Suprapubic skin (tissue), 4 donors: ENCODE measurements around the gene PITPNM3.

Experiments
- EP300 ChIP-seq: sonication (generic); formaldehyde crosslinking; IDR thresholded peaks from one replicate; pipeline ENCODE4 v1.6.1; 2017; ENCODE audit warnings: antibody characterized with exemption
- POLR2AphosphoS5 ChIP-seq, 3 donors: sonication (generic); formaldehyde crosslinking; IDR thresholded peaks; one replicate each; pipeline ENCODE4 v1.6.1; 2017; ENCODE audit warnings: antibody characterized with exemption in 3 of 3
- TF ChIP-seq, protein P1 (sequence below), 2 donors: fragments of 200-600 bp in 1 of 2; fragments of 450-650 bp in 1 of 2; sonication (generic) in 1 of 2; IDR thresholded peaks; one replicate each; pipeline ENCODE4 v1.5.1; 2016 to 2019; ENCODE audit warnings: antibody characterized with exemption in 2 of 2, mild to moderate bottlenecking in 1 of 2, moderate library complexity in 1 of 2

DNA sequence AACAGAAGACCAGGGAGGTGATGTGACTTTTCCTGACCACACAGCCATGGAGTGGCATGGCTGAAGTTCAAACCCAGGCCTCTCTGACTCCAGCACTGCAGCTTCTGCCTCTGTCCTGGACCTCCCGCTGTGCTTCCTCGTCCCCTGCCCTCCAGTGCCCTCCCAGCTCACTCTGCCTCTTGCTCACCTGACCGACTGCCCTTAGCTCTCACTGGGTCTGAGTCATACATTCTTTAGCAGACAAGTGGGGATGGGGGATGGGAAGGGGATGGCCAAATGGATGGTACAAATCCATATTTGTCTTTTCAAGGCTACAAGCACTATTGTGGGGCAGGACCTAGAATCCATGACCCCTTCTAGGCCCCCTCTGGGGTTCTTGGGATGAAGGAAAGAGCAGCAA lies 33.0 kb downstream of the PITPNM3 start:
- TF ChIP-seq, protein P1, sequence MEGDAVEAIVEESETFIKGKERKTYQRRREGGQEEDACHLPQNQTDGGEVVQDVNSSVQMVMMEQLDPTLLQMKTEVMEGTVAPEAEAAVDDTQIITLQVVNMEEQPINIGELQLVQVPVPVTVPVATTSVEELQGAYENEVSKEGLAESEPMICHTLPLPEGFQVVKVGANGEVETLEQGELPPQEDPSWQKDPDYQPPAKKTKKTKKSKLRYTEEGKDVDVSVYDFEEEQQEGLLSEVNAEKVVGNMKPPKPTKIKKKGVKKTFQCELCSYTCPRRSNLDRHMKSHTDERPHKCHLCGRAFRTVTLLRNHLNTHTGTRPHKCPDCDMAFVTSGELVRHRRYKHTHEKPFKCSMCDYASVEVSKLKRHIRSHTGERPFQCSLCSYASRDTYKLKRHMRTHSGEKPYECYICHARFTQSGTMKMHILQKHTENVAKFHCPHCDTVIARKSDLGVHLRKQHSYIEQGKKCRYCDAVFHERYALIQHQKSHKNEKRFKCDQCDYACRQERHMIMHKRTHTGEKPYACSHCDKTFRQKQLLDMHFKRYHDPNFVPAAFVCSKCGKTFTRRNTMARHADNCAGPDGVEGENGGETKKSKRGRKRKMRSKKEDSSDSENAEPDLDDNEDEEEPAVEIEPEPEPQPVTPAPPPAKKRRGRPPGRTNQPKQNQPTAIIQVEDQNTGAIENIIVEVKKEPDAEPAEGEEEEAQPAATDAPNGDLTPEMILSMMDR (IDR thresholded peaks at IDR 0.05), result no peak
- TF ChIP-seq POLR2AphosphoS5 (IDR thresholded peaks at IDR 0.05), result no peak
- no peak for TF ChIP-seq EP300
